Measurements from ENCODE around the gene ZNF425. TPM values are rescaled to one million over a fixed set of nuclear protein-coding genes. Genes with fewer than 3 reads are reported as not detected.

The ZNF425 gene
- total RNA-seq, 4 donors from 2014 or later = 3.3 to 12.8 (median 3.7) TPM

DNA sequence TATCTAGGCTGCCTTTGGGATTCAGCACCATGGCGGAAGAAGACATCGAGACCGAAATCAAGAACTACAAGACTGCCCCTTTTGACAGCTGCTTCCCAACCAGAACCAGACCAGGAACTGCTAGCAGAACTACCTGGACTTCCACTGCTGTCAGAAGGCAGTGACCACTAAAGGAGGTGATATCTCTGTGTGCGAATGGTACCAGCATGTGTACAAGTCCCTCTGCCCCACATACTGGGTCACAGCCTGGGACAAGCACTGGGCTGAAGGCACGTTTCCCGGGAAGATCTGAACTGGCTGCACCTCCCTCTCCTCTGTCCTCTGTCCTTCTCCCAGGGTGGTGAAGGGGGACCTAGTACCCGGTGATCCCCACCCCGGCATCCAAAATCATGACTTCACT lies 72.2 kb downstream of the ZNF425 start:
- Histone ChIP-seq H3K36me3 (no peaks in the 10 kb centered on the region), H3K4me3 (replicated peaks in 1 of 3) (no peak overlapping the region), H3K4me1 (no peaks in the 10 kb centered on the region), H3K27ac (no peak overlapping the region), H3K27me3 (no peaks in the 10 kb centered on the region), H3K9me3 (no peaks in the 10 kb centered on the region)
- no peak for DNase-seq
- intact Hi-C loops (cut with DNase I) = no loop called here
- 89 to 90% methylated on average over 7 to 8 of the region's 8 CpGs for WGBS, 2 donors
- TF ChIP-seq CTCF (IDR thresholded peaks at IDR 0.05) = no peak
- TF ChIP-seq POLR2A (IDR thresholded peaks at IDR 0.05) = no peak

DNA sequence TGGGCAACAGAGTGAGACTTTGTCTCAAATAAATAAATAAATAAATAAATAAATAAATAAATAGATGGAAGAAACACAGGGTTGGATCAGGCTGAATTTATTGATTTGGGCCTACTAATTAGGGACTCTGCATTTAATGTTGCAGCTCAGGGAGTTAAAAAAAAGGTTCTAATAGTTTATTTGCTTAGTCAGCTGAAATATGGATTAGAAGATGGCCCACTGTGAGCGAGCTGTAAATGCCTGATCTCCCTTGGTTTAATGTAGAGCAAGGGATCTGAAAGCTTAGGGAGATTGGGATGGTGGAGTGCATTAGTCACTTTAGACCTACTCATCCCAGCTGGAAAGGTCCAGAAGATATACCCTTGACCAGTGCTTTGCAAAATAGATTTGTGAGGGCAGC lies 72.7 kb downstream of the ZNF425 start:
- H3K27ac ChIP-seq = no peak overlapping the region
- DNase-seq = no peak
- H3K27me3 ChIP-seq = no peaks in the 10 kb centered on the region
- no peaks in the 10 kb centered on the region for H3K36me3 ChIP-seq
- no peaks in the 10 kb centered on the region for H3K4me1 ChIP-seq
- no peak overlapping the region for H3K4me3 ChIP-seq (replicated peaks in 1 of 3)
- WGBS, 2 donors = 92 to 96% methylated on average over 1 of the region's 1 CpG
- TF ChIP-seq CTCF (IDR thresholded peaks at IDR 0.05) (no peak), POLR2A (IDR thresholded peaks at IDR 0.05) (no peak)
- H3K9me3 ChIP-seq = no peaks in the 10 kb centered on the region
- intact Hi-C loops (cut with DNase I) = no loop called here

Small RNA genes within 50 kb of the gene (small RNA-seq; reads per million reads assigned to genes)
- gene COX6B1P1 (not detected), gene RN7SL521P (0.94 reads per million, percentile 8 among the genes with 10 or more reads in this experiment)

Other genes starting within 250 kb of the ZNF425 start
- gene EZH2, start 242.0 kb downstream of the ZNF425 start, total RNA-seq = 1 to 10 TPM in 1 of 4 donors, under 1 TPM in 3; 0.75 to 1.1 (median 0.86) TPM
- gene PDIA4, start 97.8 kb downstream of the ZNF425 start, total RNA-seq = 100 to 1,000 TPM; 172 to 749 (median 498) TPM
- gene ZNF786, start 35.6 kb downstream of the ZNF425 start, total RNA-seq = 10 to 100 TPM in 2 of 4 donors, 1 to 10 TPM in 2; 6.6 to 12.1 (median 10.7) TPM
- gene ZNF398, start 21.1 kb upstream of the ZNF425 start, total RNA-seq = 10 to 100 TPM; 19.6 to 29.9 (median 23.0) TPM
- gene ZNF282, start 69.2 kb upstream of the ZNF425 start, total RNA-seq = 10 to 100 TPM; 13.8 to 28.5 (median 21.3) TPM
- gene ZNF212, start 113.3 kb upstream of the ZNF425 start, total RNA-seq = 10 to 100 TPM in 2 of 4 donors, 1 to 10 TPM in 2; 6.7 to 12.5 (median 9.7) TPM
- gene ZNF783, start 135.9 kb upstream of the ZNF425 start, total RNA-seq = 10 to 100 TPM; 11.3 to 18.0 (median 15.1) TPM